K562 (cell line): ENCODE measurements around the gene SAMD8. TPM values are rescaled to one million over a fixed set of nuclear protein-coding genes. Genes with fewer than 3 reads are reported as not detected.

Source experiments
- ERF ChIP-seq: fragments of 450-650 bp; formaldehyde crosslinking; IDR thresholded peaks from 2 replicates; pipeline ENCODE4 v1.4.0; 2020; ENCODE audit warnings: mild to moderate bottlenecking, mixed read lengths
- ESRRA ChIP-seq: fragments of 450-650 bp; IDR thresholded peaks from 2 replicates; pipeline ENCODE4 v1.6.1; 2014; ENCODE audit warnings: low read depth, mild to moderate bottlenecking, moderate library complexity, borderline replicate concordance
- ETV5 ChIP-seq: sonication (generic); formaldehyde crosslinking; IDR thresholded peaks from 2 replicates; pipeline ENCODE4 v1.4.0; 2020; ENCODE audit warnings: low read depth, mild to moderate bottlenecking, missing genetic modification reagents
- HMBOX1 ChIP-seq: sonication (generic); IDR thresholded peaks from 2 replicates; pipeline ENCODE4 v1.6.1; 2016
- HNRNPL ChIP-seq: fragments of 200-400 bp; formaldehyde crosslinking; IDR thresholded peaks from 2 replicates; pipeline ENCODE4 v1.6.1; 2017; ENCODE audit warnings: low read depth, mild to moderate bottlenecking, low read length
- LARP7 ChIP-seq: fragments of 450-650 bp; IDR thresholded peaks from 2 replicates; pipeline ENCODE4 v1.6.1; 2016
- NFIC ChIP-seq: fragments of 450-650 bp; IDR thresholded peaks from 2 replicates; pipeline ENCODE4 v1.6.1; 2017; ENCODE audit warnings: mild to moderate bottlenecking, inconsistent platforms
- NONO ChIP-seq, 2 experiments: fragments of 200-400 bp in 1 of 2; fragments of 450-650 bp in 1 of 2; formaldehyde crosslinking in 1 of 2; IDR thresholded peaks; 2 replicates each; pipeline ENCODE4 v1.6.1; 2017; ENCODE audit warnings: low read depth in 2 of 2, mild to moderate bottlenecking in 2 of 2, moderate library complexity in 2 of 2, low read length in 1 of 2
- RB1 ChIP-seq: fragments of 450-650 bp; IDR thresholded peaks from 2 replicates; pipeline ENCODE4 v1.6.1; 2017; ENCODE audit warnings: low read depth, mild to moderate bottlenecking
- SNAPC5 ChIP-seq: fragments of 250-450 bp; sonication (Bioruptor Pico); IDR thresholded peaks from 2 replicates; pipeline ENCODE4 v1.8.0; 2021; ENCODE audit warnings: moderate library complexity, mild to moderate bottlenecking, inconsistent platforms
- TCF7 ChIP-seq: sonication (generic); IDR thresholded peaks from 2 replicates; pipeline ENCODE4 v1.6.1; 2016; ENCODE audit warnings: antibody characterized with exemption, borderline replicate concordance
- TGIF2 ChIP-seq: sonication (generic); formaldehyde crosslinking; IDR thresholded peaks from 2 replicates; pipeline ENCODE4 v1.8.1; 2022; ENCODE audit warnings: mild to moderate bottlenecking, missing genetic modification reagents, moderate library complexity
- TSC22D4 ChIP-seq: fragments of 450-650 bp; IDR thresholded peaks from 2 replicates; pipeline ENCODE4 v1.6.1; 2016; ENCODE audit warnings: missing genetic modification characterization, missing biosample characterization, control low read depth
- ZBTB40 ChIP-seq, 2 experiments: fragments of 450-650 bp in 1 of 2; sonication (generic) in 1 of 2; formaldehyde crosslinking in 1 of 2; IDR thresholded peaks; 2 replicates each; pipeline versions ENCODE4 v1.7.1 to v1.9.0; 2016 to 2022; ENCODE audit warnings: inconsistent platforms in 1 of 2, mild to moderate bottlenecking in 1 of 2, missing genetic modification reagents in 1 of 2
- ZBTB43 ChIP-seq: sonication (generic); formaldehyde crosslinking; IDR thresholded peaks from 2 replicates; pipeline ENCODE4 v1.8.0; 2023; ENCODE audit warnings: mild to moderate bottlenecking, missing genetic modification reagents
- ZBTB7A ChIP-seq: IDR thresholded peaks from 2 replicates; pipeline ENCODE4 v1.6.1; 2011; ENCODE audit warnings: low read depth, mild to moderate bottlenecking, low read length, moderate library complexity, borderline replicate concordance; ENCODE audit not compliant: control insufficient read depth
- ZNF232 ChIP-seq: sonication (generic); formaldehyde crosslinking; IDR thresholded peaks from 2 replicates; pipeline ENCODE4 v1.8.0; 2022; ENCODE audit warnings: mild to moderate bottlenecking, missing genetic modification reagents
- ZNF644 ChIP-seq: fragments of 200-800 bp; sonication (Bioruptor generic); IDR thresholded peaks from 2 replicates; pipeline ENCODE4 v1.6.1; 2016; ENCODE audit warnings: low read depth, missing genetic modification characterization, missing compliant biosample characterization
- polyA plus RNA-seq, 8 experiments: library from polyadenylated mRNA; depleted of rRNA in 4 of 8; stranded (reverse) in 5 of 8; unstranded in 3 of 8; fragments of >200 nt; fragmentation: Nextera tagmentation in 2 of 8; fragmentation: Illumina TruSeq in 1 of 8; extraction: Ambion mirVana in 2 of 8; extraction: Trizol in 1 of 8; gene quantifications; 2 replicates each; pipeline versions ENCODE4 v1.2.1 to v1.2.3, GENCODE V29; 2011 to 2014; ENCODE audit warnings: inconsistent platforms in 1 of 8, missing spikeins in 1 of 8
- total RNA-seq, 7 experiments: library from RNA; depleted of rRNA in 6 of 7; stranded (reverse); fragments of >200 nt in 6 of 7; fragmentation: Illumina TruSeq in 2 of 7; extraction: Trizol in 2 of 7; gene quantifications; 2 replicates each; pipeline versions ENCODE4 v1.2.1 to v1.2.3, GENCODE V29; 2011 to 2021; ENCODE audit warnings: low replicate concordance in 1 of 7

The SAMD8 gene
- total and polyA plus RNA-seq, 9 of the 15 experiments (the other 6 are each of a cell fraction or from before 2014, with no cell fraction given) = 2.7 to 16.1 (median 6.2) TPM

GRCh38 chr10:75209921-75210281 is 98.4 kb downstream of the SAMD8 start (continued):
- TF ChIP-seq ZBTB7A = no peak
- TF ChIP-seq LARP7 = no peak
- no peak for TF ChIP-seq RB1
- peak; percentile 3; the same call in 1 of the 2 replicates for TF ChIP-seq ZBTB43 (CRISPR knock-in tag)
- TF ChIP-seq TGIF2 (CRISPR knock-in tag) = no peak
- TF ChIP-seq TCF7 = no peak
- TF ChIP-seq ZBTB40 (IDR thresholded peaks at IDR 0.05) = peak; percentile 54; the same call in 1 of the 2 replicates
- no peak for TF ChIP-seq ZBTB40 (CRISPR knock-in tag; IDR thresholded peaks at IDR 0.05)
- TF ChIP-seq HNRNPL = no peak
- no peak for TF ChIP-seq NFIC
- peak; percentile 53; the same call in 1 of the 2 replicates for TF ChIP-seq ZNF644 (tag)
- no peak for TF ChIP-seq NONO (IDR thresholded peaks at IDR 0.05; ENCODE audit: low read depth in 2 of 2, low read length in 1 of 2)
- TF ChIP-seq ETV5 (CRISPR knock-in tag) = no peak
- no peak; the same call in 1 of the 2 replicates for TF ChIP-seq HMBOX1
- no peak for TF ChIP-seq TSC22D4 (tag)
- TF ChIP-seq ERF (CRISPR knock-in tag) = no peak
- TF ChIP-seq SNAPC5 = no peak
- no peak for TF ChIP-seq ESRRA
- no peak for TF ChIP-seq ZNF232
